H54 (cell line): ENCODE results near the gene TULP3.

ENCODE experiments used
- DNase-seq: peaks from one replicate; pipeline ENCODE4 v3.0.0; 2011; ENCODE audit warnings: low spot score, mixed read lengths; ENCODE audit not compliant: insufficient read length
- FAIRE-seq: peaks from 3 replicates; lab custom pipeline; 2011; peaks lifted over from hg19 to GRCh38; lab: Jason Lieb, UNC
- POLR2A ChIP-seq: IDR thresholded peaks from 2 replicates; pipeline ENCODE4 v1.6.1; 2011; ENCODE audit warnings: low read depth, mild to moderate bottlenecking, low read length

Gene TULP3

GRCh38 chr12:2892246-2892645, 1.6 kb downstream of the TULP3 start:
- DNase-seq (no peak), FAIRE-seq (no peak)

GRCh38 chr12:2893007-2893406, 2.3 kb downstream of the TULP3 start:
- peak; percentile 41 for FAIRE-seq
- DNase-seq, result no peak
- no peak for TF ChIP-seq POLR2A

More at GRCh38 chr12:2892246-2892645, 1.6 kb downstream of the TULP3 start:
- TF ChIP-seq POLR2A, result no peak

GRCh38 chr12:2895051-2895451, 4.4 kb downstream of the TULP3 start:
- no peak for TF ChIP-seq POLR2A
- FAIRE-seq (no peak), DNase-seq (no peak)

GRCh38 chr12:2895511-2895910, 4.8 kb downstream of the TULP3 start:
- DNase-seq (no peak), FAIRE-seq (no peak)
- no peak for TF ChIP-seq POLR2A

GRCh38 chr12:2897418-2897817, 6.7 kb downstream of the TULP3 start:
- no peak for TF ChIP-seq POLR2A
- DNase-seq (no peak), FAIRE-seq (no peak)

GRCh38 chr12:2900642-2901041, 10.0 kb downstream of the TULP3 start:
- FAIRE-seq (no peak), DNase-seq (no peak)
- no peak for TF ChIP-seq POLR2A

- FAIRE-seq (no peak), DNase-seq (no peak)
- no peak for TF ChIP-seq POLR2A
These were observed 11.7 kb downstream of the TULP3 start for GRCh38 chr12:2902272-2902880.

- FAIRE-seq, result no peak
These were observed 13.6 kb downstream of the TULP3 start for GRCh38 chr12:2904260-2904659.

GRCh38 chr12:2912216-2912575, 21.5 kb downstream of the TULP3 start:
- TF ChIP-seq POLR2A, result no peak
- no peak for FAIRE-seq
- DNase-seq, result no peak

More at GRCh38 chr12:2904260-2904659, 13.6 kb downstream of the TULP3 start:
- no peak for DNase-seq
- no peak for TF ChIP-seq POLR2A

GRCh38 chr12:2919249-2919648, 28.6 kb downstream of the TULP3 start:
- TF ChIP-seq POLR2A, result no peak
- DNase-seq (no peak), FAIRE-seq (no peak)

GRCh38 chr12:2922329-2922728, 31.6 kb downstream of the TULP3 start:
- FAIRE-seq (no peak), DNase-seq (no peak)
- TF ChIP-seq POLR2A, result no peak

- DNase-seq (no peak), FAIRE-seq (no peak)
- no peak for TF ChIP-seq POLR2A
These were observed 32.4 kb downstream of the TULP3 start for GRCh38 chr12:2923057-2923456.

GRCh38 chr12:2924019-2924418, 33.3 kb downstream of the TULP3 start:
- TF ChIP-seq POLR2A, result no peak
- FAIRE-seq, result no peak
- peak; percentile 35 for DNase-seq

- TF ChIP-seq POLR2A, result no peak
- FAIRE-seq (no peak), DNase-seq (no peak)
These were observed 34.8 kb downstream of the TULP3 start for GRCh38 chr12:2925322-2925995.

GRCh38 chr12:2930865-2931264, 40.2 kb downstream of the TULP3 start:
- DNase-seq (no peak), FAIRE-seq (no peak)
- no peak for TF ChIP-seq POLR2A
